NOMO-1 treated with dmso at 0.1 percent for 144 hours (cell line): Measurements from ENCODE around the gene CD84.
"Not testable (repeated sequence)": the region's sequence is repeated elsewhere in the genome, so short reads cannot be mapped to it uniquely, and the experiment has no call there.

ENCODE experiments used
- DNase-seq: peaks from one replicate; lab custom pipeline; 2025; ENCODE audit not compliant: unreplicated experiment; lab: John Stamatoyannopoulos, UW

CD84 gene, protein sequence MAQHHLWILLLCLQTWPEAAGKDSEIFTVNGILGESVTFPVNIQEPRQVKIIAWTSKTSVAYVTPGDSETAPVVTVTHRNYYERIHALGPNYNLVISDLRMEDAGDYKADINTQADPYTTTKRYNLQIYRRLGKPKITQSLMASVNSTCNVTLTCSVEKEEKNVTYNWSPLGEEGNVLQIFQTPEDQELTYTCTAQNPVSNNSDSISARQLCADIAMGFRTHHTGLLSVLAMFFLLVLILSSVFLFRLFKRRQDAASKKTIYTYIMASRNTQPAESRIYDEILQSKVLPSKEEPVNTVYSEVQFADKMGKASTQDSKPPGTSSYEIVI

DNA sequence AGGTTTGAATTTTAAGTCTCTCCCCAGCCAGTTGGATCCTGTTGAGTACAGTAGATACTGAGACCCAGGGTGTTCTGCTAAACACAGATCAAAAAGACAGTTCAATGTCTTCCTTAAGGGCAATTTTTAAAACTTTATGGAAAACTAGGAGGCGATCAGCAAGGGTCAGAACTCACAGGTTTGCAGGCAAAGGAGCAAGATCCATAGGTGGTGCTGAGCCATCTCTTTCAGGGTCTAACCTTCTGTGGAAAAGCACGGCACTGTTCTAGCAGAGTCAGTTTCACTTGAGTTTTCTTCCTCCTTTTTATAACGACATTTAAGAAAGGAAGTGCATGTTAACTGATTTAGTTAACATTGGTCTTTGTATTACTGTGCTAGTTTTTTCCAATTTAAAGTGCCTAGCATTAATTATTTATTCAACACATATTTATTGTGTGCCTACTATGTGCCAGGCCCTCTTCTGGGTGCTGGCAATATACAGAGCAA, at the start of gene CD84:
Gene CD84, minus strand, starts transcription at position 281 of the 486 bp plus-strand sequence. Its CDS starts 59 bp downstream, at position 222.
- DNase-seq: peak; percentile 54

DNA sequence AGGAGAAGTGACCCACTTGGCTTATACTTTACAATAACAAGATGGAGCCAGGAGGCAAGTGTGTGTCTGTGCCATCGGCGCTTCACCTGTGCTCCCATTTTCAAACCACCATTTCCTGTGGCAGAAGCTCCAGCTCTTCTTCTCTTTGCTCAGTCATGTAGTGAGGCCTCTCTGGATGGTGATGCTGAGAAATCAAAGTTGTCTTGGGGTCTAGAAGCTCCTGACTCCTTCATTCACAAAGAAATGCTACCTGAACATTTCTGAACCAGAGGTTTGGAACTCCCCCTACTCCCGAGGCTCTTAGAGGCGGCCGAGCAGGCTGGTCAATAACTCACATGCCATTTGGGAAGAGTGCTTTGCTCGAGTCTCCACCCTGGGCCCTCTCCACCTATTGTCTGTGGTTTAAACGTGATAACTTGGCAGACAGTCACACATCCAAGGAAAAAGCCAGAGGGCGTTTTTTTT, 49.5 kb upstream of the CD84 start:
- DNase-seq: no peak

DNA sequence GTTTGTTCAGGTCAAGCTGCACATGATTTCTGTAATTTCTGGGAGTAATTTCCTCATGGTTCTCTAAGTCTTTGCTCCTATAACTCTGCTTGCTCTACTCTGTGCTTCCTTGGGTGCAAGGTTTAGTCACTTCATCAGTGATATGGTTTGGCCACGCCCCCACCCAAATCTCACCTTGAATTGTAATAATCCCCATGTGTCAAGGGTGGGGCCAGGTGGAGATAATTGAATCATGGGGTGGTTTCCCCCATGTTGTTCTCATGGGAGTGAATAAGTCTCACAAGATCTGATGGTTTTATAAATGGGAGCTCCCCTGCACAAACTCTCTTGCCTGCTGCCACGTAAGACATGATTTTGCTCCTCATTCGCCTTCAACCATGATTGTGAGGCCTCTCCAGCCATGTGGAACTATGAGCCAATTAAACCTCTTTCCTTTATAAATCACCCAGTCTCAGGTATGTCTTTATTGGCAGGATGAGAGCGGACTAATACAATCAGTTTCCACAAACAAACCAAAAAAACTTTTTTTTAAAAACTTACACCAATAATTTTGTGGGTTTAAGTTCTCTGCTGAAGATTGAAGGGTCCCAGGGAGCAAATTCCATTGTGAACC, 48.5 kb upstream of the CD84 start:
- not testable (repeated sequence) for DNase-seq

GRCh38 chr1:160626509-160627342, 47.4 kb upstream of the CD84 start:
- DNase-seq: no peak

DNA sequence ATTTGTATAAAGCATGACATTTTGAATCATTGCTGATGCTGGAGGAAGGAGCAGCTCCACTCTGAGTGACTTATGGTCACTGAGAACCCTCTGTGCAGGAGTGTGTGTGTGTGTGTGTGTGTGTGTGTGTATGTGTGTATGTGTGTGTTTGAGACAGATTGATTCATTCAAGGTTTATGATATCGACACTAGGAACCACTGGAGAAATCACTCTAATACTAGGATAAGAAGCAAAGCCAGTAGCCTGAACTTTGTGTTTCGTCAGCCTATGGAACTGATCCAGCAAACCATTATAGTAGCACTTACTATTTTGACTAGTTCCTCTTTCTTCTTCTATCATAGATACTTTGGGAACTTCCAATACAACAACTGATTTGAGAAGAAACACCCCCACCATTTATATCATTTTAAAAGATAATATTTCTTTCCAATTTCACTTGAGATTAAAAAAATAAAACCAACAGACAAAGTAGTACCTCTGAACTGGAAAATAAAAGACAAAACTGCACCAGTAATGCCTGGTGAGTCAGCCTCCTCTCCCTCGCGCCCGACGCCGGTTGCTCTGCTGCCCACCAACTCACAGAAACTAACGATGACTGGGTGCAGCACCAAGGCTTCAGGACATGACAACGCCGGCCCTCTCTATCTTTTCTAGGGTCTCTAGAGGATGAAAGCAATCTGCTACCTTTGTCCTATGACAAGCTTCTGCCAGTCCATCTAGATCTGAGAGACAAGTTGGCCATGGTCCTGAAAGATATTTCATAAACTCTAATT, 46.6 kb upstream of the CD84 start:
- peak; percentile 3 for DNase-seq

DNA sequence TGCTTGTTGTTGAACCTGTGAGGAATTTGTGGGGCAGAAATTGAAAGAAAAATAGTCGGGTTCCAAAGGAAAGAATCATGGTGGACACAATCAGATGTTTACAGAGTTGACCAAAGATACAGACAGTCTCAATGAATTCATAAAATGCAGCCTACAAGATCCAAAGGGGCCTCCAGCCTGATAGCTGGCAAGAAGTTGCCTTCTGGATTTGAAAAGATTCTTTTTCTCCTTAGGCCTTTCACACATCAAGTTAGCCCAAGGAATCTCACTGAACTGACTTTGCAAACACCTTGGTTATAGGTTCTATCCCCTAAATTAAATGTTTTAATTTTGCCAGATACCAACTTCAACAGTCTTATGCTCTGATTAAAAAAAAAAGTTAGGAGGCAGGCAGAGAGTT, 46.0 kb upstream of the CD84 start:
- no peak for DNase-seq

DNA sequence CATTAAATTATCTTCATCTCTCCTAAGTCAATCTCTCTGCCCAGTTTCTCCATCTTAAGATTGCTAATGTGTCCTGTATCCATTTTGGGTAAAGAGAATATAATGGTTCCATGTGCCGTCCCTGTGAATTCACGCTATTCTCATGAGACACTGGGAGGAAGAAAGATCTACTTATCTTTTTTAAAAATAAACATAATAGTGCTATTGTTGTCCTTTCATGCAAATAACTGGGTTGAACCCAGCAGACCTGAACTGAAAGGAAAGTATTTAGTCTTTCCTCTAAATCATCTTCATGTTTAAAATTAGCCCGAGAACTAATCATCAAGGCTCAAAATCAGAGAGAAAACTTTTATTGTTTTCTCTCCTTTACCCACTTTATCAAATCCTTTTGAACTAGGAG, 45.2 kb upstream of the CD84 start:
- DNase-seq: no peak

DNA sequence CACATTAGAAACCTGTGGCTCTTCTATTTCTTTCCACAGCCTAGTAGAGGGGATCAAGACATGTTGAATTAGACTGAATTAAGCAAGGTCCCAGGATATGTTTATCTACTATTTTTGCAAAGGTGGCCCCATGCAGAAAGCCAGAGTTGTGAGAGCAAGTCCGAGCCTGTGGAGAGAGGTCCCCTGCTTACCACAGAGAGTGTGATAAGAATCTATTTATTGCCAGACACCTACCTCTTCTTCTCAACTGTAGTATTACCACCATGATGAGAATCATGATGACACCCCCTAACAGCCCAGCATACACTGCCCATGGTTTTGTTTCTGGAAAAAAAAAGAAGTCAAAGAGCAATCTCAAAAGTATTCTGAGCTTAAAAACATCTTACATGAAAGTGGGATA, 44.6 kb upstream of the CD84 start:
- no peak for DNase-seq

- DNase-seq: no peak
These were observed 43.9 kb upstream of the CD84 start for GRCh38 chr1:160623227-160623633.

GRCh38 chr1:160622501-160623226, 43.4 kb upstream of the CD84 start:
- no peak for DNase-seq

DNA sequence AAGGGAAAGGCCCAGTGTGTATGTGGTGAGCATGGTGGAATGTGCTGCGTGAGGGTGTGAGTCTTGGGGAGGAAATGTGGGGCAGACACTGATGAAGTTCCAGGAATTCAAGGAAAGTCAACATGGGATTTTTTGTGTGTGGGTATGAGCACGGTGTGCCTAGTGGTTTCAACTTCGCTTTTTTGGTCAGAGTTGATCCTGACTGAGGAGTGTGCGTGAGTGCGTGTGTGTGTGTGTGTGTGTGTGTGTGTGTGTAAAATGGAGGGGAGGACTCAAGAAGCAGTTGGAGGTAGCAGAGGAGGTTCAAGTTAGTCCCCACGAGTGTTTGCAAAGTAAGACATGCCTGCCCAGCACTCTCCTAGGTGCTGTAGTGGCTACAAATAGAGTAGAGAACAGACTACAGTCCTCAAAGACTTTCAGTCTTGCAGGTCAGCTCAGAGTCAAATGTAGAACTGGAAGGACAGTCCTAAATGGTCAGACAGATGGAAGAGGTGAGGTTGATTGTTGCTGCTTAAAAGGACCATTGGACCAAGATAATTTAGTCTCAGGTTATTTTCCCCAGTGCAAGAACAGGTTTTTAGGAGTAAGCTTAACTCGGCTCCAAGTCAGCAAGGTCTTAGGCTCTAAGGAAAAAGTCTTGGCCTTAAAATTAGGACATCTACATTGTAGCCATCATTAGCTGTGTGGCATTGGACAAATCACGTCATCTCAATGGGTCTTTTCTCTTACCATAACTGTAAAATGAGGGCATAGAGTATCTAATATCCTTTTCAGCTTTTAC, 42.5 kb upstream of the CD84 start:
- no peak for DNase-seq

- DNase-seq: no peak
These were observed 41.8 kb upstream of the CD84 start for GRCh38 chr1:160620942-160621632.

DNA sequence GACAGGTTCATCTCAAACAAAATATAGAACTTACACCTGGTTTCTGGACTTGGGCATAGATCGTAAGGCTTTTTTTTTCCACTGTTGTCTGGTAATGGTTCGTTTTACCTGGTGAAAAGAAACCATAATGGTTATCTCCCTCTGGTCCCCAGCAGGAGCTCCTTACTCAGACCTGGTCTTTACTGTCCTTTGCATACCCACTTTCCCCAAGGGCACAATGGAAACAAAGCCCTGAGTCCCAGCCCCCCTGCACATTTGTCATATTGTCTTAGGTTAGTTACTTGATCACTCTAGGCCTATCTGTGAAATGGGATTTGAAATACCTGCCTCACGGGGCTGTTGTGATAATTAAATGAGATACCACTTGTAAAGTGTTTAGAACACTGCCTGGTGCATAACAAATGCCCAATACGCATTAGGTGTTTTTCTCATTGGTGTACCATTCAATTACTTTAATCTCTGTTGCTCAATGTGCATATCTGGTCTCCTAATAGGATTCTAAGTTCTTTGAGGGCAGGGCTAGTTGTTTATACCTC, 40.5 kb upstream of the CD84 start:
- DNase-seq: no peak

DNA sequence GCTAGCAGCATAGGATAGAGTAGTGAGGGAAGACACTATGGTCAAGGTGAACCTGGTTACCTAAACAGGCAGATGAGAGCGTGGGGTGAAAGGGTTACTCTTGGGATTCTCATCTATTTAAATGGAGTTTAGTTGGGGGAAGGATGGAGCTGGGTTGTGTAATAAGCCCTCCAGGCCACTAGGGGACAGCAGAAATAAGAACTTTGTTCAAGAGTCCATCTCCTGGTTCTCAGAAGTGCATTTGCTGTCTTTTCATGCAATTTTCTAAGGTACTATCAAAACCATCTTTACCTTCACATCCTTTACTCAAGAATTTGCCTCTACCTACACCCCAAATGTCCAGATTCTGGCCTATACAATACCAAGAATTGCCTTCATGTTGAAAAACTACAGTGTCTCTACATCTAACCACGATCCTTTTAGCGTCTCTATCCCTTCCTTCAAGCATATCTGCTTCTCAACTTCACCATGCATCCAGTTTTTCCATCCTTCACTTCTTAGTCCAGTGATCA, 39.5 kb upstream of the CD84 start:
- peak; percentile 2 for DNase-seq

GRCh38 chr1:160618327-160618726, 39.0 kb upstream of the CD84 start:
- DNase-seq: no peak

DNA sequence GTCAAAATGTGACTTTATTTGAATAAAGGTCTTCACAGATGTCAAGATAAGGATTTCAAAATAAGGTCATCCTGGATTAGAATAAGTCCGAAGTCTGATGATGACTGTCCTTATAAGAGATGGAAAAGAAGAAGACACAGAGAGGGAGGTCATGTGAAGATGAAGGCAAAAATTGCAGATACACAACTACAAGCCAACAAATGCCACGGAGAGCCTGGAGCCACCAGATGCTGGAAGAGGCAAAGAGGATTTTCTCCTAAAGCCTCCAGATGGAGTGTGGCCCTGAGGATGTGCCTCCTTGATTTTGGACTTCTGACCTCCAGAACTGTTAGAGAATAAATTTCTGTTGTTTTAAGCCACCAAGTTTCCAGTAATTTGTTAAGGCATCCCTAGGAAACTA, 36.4 kb upstream of the CD84 start:
- no peak for DNase-seq

GRCh38 chr1:160614410-160614809, 35.1 kb upstream of the CD84 start:
- no peak for DNase-seq

- no peak for DNase-seq
These were observed 33.4 kb upstream of the CD84 start for GRCh38 chr1:160612613-160613218.
